Cardiac fibroblast (primary cell): ENCODE measurements around the gene KRT3.

Experiments
- DNase-seq, 2 donors: peaks; one replicate each; pipeline versions ENCODE4 v3.0.0 to v3.0.0-alpha.2; 2010; ENCODE audit warnings: low read depth in 2 of 2
- H3K4me3 ChIP-seq, 2 donors: replicated peaks in 1 of 2; 1 replicate in 1 of 2; 2 replicates in 1 of 2; pipeline ENCODE4 v1.5.1; 2011; ENCODE audit warnings: low read depth in 2 of 2, low read length in 2 of 2, mild to moderate bottlenecking in 2 of 2, moderate library complexity in 1 of 2
- CTCF ChIP-seq: IDR thresholded peaks from one replicate; pipeline ENCODE4 v1.5.1; 2011; ENCODE audit warnings: low read depth, mild to moderate bottlenecking, low read length, inconsistent platforms

KRT3 gene

GRCh38 chr12:52795694-52796428, at the start of gene KRT3:
TSS of gene KRT3 (minus strand) at chr12:52796117. CDS start at chr12:52796042, 75 bp downstream.
- no peak for TF ChIP-seq CTCF
- H3K4me3 ChIP-seq = no peak within 1 kb of the TSS
- no peak for DNase-seq

GRCh38 chr12:52844386-52844785, 48.5 kb upstream of the KRT3 start:
- no peak for DNase-seq
- H3K4me3 ChIP-seq = no peak overlapping the region
- TF ChIP-seq CTCF = no peak

GRCh38 chr12:52839436-52840105, 43.7 kb upstream of the KRT3 start:
- TF ChIP-seq CTCF = no peak
- H3K4me3 ChIP-seq = no peak overlapping the region
- no peak for DNase-seq

- TF ChIP-seq CTCF = no peak
- DNase-seq = no peak
- no peak overlapping the region for H3K4me3 ChIP-seq
These were observed 42.9 kb upstream of the KRT3 start for GRCh38 chr12:52838609-52839435.

GRCh38 chr12:52837781-52838608, 42.1 kb upstream of the KRT3 start:
- no peak for TF ChIP-seq CTCF
- no peak overlapping the region for H3K4me3 ChIP-seq
- peak in 1 of 2 donors; percentile 26 for DNase-seq

GRCh38 chr12:52837413-52837741, 41.5 kb upstream of the KRT3 start:
- no peak overlapping the region for H3K4me3 ChIP-seq
- TF ChIP-seq CTCF = no peak
- DNase-seq = peak; percentile 80 to 89
